Retina (tissue), 1 donor: ENCODE results near the gene STARD9.
"Not testable (repeated sequence)": the region's sequence is repeated elsewhere in the genome, so short reads cannot be mapped to it uniquely, and the experiment has no call there.

Experiments
- DNase-seq: peaks from one replicate; pipeline ENCODE4 v3.0.0-alpha.2; 2016

Gene STARD9

DNA sequence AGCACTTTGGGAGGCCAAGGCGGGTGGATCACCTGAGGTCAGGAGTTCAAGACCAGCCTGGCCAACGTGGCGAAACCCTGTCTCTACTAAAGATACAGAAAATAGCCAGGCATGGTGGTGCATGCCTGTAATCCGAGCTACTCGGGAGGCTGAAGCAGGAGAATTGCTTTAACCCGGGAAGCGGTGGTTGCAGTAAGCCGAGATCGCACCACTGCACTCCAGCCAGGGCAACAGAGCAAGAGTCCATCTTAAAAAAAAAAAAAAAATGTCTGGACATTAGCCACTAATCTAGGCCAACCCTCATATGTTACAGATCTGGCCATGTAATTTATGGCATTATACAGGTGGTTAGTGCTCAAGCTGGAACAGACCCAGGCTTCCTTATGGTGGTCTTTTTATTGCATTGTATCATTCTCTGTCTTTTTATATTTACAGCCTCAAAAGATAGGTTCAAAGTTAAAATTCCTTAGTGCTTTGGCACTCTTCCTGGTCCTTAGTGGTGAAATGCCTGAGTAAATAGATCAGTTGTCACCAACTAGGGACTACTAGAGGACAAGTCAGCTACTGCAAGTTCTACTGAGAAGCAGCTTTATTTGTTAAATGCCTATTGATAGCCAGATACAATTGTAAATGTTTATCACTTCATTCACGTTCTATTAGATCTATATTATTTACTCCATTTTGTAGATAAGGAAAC is 16.0 kb downstream of the STARD9 start:
- no peak for DNase-seq

GRCh38 chr15:42592716-42593115 is 17.3 kb downstream of the STARD9 start:
- no peak for DNase-seq

GRCh38 chr15:42593143-42593542 is 17.7 kb downstream of the STARD9 start:
- DNase-seq, result no peak

DNA sequence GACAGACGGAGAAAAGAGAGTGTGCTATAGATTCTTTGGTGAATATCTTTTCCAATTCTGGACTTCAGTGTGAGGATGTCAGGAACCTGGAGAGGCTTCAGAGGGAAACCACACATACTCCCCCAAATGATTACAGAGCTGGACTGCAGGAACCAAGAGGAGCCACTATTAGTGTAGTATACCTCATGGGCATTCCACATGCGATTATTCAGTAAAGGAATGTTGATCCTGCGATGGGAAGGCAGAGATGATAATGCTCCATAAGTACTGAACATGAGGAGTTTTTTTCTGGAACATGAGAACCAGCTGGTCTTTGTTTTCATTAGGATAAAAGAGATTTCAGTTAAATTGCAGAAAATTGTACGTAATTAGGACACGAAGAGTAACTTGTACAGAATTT is 18.7 kb downstream of the STARD9 start:
- no peak for DNase-seq

DNA sequence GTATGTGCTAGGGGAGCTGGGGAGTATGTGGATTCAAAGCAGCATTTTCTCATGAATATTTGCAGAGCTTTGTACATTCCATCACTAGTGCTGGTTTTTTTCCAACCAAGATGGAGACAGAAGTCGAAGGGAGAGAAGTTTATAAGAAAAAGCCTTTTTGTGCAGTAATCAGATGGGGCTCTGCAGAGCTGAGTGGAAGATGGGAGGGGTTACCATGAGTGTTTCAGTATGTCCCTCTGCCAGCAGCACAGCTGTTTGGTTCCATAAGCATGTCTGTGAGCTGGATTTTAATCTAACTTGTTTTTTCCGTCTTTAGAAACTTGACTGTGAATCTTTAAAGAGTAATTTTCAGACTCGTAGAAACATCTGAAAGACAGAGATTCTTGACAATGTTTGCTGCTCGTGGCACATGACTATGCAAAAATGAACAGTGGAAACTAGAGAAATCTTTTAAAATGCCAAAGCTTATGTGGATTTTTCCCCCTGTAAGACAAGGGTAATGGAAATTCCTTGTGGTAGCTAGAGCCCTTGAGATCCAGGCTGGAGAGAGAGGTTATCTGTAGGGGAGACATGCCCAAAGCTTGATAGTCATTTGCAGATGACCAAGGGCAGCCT is 20.3 kb downstream of the STARD9 start:
- no peak for DNase-seq

DNA sequence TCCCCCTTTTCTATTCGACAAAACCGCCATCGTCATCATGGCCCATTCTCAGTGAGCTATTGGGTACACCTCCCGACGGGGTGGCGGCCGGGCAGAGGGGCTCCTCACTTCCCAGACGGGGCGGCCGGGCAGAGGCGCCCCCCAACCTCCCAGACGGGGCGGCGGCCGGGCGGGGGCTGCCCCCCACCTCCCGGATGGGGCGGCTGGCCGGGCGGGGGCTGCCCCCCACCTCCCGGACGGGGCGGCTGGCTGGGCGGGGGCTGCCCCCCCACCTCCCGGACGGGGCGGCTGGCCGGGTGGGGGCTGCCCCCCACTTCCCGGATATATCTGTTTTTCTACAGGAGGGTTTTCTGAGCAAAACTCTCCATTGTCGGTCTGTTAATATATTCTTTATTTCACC is 25.9 kb downstream of the STARD9 start:
- not testable (repeated sequence) for DNase-seq

- no peak for DNase-seq
These were observed 27.1 kb downstream of the STARD9 start for GRCh38 chr15:42602501-42602900.

- no peak for DNase-seq
These were observed 28.6 kb downstream of the STARD9 start for GRCh38 chr15:42603978-42604377.

DNA sequence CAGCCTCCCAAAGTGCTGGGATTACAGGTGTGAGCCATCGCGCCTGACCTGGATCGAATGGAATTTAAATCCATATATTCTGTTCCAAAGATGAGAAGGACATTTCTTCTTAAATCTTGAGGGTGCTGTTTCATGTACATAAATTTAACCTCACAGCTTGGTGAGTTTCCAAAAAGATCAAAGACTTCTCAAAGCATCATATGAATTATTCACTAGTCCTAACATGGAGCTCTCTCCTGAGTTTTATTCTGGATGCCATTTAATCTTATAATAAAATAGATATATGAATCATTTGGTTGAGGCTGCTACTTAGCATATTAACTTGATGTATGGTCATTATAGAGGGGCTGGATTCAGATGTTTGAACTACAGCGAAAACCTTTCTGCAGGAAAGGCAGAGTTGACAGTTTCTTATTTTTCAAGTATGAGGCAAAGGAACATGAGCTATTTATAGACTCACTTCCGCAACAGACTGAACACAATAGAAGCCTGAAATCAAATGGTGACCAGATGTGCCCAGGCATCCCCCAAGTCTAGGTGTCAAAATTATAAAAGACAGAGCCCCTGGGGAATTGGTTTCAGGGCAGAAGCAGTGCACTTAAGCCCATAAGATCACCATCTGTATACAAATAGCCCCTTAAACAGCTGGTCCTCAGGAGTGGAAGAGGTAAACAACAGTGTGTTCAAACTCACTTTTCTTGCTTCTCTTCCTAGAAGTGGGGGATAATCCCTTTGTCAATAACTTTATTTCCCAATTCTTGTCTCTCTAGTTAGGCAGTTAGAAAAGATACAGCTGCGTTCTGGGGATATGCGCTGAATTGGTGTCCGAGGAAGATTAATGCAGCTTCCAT is 29.7 kb downstream of the STARD9 start:
- no peak for DNase-seq

DNA sequence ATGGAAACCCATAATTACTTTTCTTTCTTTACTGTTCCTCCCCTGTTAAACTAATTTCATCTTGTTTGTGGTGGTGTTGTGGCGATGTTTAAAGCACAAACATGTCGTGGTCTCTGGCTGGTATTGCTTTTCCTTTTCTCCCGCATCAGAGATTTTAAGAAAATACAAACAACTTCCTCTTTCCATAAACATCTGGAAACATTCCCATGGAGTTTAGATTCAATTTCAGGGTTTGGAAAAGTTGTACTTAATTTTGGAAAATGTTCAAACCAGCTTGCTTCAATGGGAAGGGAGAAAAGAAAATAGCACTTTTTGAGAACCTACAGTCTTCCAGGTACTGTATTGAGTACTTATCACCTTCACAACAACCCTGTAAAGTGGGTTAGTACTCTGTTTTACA is 30.4 kb downstream of the STARD9 start:
- DNase-seq, result no peak

GRCh38 chr15:42608110-42608531 is 32.7 kb downstream of the STARD9 start:
- no peak for DNase-seq

DNA sequence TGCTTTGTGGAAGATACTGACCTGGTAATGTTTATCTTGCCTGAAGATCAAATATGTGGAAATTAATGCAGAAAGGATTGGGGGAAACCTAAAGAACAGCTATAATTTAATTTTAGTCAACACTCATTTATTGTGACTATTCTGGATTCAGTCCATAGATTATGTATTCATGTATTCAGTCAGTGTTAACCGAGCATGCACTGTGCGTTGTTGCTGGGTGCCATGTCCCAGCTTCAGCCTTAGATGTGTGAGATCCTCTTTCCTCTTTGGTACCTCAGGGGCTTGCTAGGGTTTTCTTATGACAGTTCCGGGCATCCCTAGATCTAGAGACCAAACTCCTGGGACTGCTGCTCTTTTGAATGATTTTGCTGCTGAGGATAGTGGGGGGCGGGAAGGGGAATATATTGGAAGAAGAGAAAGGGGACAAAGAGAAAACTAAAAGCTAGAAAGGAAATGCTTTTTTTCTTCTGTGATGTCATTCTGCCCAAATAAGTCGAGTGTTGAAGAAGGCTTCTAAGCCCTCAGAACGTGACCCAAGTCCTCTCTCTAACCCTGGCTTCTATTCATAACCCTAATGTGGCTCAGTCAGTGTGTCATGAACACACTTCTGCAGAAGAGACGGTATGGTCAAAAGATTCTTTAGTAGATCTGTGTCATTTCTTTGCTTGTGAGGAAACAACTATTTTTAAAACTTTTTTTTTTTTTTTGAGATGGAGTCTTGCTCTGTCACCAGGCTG is 33.5 kb downstream of the STARD9 start:
- no peak for DNase-seq

- no peak for DNase-seq
These were observed 36.1 kb downstream of the STARD9 start for GRCh38 chr15:42611532-42611931.

GRCh38 chr15:42612367-42612912 is 37.0 kb downstream of the STARD9 start:
- DNase-seq, result no peak

DNA sequence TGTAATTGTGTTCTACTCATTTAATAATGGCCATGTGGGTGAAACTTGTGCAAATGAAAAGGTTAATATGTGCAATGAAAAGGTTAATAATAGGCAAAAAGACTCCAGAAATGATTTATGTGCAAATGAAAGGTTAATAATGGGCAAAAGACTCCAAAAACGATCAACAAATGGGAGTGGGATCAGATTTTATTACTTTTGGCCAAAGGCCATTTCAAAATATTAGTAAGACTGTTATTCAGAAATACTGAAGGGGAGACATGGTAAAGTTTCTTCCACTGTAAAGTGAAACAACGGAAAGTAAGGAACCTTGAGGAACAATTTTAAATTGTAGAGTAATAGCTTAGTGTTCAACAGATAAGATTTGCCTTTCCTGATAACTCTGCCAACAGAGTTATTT is 40.7 kb downstream of the STARD9 start:
- no peak for DNase-seq

- DNase-seq, result no peak
These were observed 44.4 kb downstream of the STARD9 start for GRCh38 chr15:42619656-42620371.

GRCh38 chr15:42621386-42621785 is 46.0 kb downstream of the STARD9 start:
- no peak for DNase-seq

DNA sequence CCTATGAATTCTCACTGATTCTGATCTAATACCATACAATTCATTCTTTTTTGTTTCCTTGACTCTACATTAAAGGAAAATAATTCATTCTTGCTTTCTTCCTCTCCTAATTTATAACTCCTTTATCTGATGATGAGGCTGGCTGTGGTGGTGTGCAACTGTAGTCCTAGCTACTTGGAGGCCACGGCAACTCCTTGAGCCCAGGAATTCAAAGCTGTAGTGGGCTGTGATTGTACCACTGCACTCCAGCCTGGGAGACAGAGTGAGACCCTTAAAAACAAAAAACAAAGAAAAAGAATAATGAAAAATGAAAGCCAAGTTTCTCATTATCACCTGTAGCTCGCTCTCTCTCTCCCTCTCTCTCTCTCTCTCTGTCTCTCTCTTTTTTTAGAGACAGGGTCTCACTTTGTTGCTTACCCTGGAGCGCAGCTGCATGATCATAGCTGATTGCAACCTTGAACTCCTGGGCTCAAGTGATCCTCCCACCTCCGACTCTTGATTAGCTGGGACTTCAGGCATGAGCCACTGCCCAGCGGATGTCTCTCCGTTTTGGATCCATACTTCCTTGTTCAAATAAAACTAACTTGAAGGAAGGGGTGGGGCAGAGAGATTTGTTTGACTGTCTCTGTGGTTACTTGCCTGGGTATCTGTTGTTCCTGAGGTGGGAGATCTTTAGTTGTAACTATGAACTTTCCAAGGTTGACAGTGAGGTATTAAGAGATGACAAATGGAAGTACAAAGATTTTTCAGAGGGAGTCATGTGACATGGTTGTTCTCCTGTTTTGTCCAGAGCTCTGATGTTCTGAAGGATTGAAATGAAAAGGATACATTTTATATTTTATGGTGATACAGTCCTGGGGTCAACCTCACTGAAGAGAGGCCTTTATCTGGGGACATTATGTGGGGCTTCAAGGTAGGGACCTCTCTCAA is 46.9 kb downstream of the STARD9 start:
- no peak for DNase-seq

DNA sequence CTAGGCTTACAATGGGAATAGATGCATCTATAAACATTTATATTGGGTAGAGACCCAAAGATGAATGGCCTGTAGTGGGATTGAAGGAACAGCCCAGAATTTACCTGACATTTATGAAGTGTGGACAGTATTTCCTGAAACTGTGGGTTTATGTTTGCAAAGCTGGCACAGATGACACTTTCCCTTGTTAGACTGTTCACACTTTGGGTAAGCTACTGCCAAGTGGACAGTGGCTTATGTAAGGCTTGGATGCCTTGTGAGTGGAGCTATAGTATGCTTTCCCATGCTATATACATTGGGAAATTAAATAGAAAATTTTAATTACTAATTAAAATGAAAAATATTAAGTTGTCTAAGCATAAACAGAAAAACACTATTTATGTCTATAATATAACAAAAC is 48.5 kb downstream of the STARD9 start:
- no peak for DNase-seq

DNA sequence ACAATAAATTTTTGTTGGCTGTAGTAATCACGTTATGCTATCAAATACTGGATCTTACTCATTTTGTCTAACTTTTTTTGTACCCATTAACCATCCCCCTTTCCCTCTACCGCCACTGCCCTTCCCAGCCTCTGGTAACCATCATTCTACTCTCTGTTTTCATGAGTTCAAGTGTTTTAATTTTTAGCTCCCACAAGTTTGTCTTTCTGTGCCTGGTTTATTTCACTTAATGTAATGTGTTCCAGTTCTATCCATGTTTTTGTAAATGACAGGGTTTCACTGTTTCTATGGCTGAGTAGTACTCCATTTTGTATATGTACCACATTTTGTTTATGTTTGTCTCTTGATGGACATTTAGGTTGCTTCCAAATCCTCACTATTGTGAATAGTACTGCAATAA is 52.1 kb downstream of the STARD9 start:
- no peak for DNase-seq

DNA sequence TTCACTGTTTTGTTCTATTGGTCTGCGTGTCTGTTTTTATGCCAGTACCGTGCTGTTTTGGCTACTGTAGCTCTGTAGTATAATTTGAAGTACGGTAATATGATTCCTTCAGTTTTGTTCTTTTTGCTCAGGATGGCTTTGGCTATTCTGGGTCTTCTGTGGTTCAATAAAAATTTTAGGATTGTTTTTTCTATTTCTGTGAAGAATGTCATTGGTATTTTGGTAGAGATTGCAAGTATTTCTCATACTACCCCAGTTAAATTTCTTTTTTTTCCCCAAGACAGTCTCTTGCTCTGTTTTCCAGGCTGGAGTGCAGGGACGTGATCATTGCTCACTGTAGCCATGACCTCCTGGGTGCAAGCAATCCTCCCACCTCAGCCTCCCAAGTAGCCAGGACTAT is 53.4 kb downstream of the STARD9 start:
- no peak for DNase-seq
